Measurements from ENCODE around the gene DNAJC4. TPM values are rescaled to one million over a fixed set of nuclear protein-coding genes. Genes with fewer than 3 reads are reported as not detected.

Gene DNAJC4
- total RNA-seq, 6 experiments from 2014 or later = 14.6 to 27.6 (median 21.4) TPM

GRCh38 chr11:64252003-64252872, 21.9 kb downstream of the DNAJC4 start:
- intact Hi-C loops (cut with DNase I) = no loop called here
- WGBS (ENCODE audit: insufficient coverage, low coverage, low lambda C conversion rate, missing lambda C conversion rate) = 11% methylated on average over 19 of the region's 23 CpGs
- Histone ChIP-seq H3K27ac (peak overlapping the region; percentile 44 to 69 (median 63)), H3K4me3 (peak overlapping the region; percentile 72 to 87 (median 85)), H3K9me3 (no peaks in the 10 kb centered on the region), H3K4me1 (peaks cover 0 to 25% (median 12%) of the 10 kb centered on the region in 4 donors), H3K27me3 (no peaks in the 10 kb centered on the region), H3K36me3 (peaks cover 0 to 5% (median 0%) of the 10 kb centered on the region in 4 donors)
- no peak for TF ChIP-seq POLR2A (IDR thresholded peaks at IDR 0.05)
- no peak for TF ChIP-seq CTCF (IDR thresholded peaks at IDR 0.05)
- DNase-seq = peak in 1 of 3 donors; percentile 44
- peak in 3 of 4 donors; percentile 1 to 16 (median 12) for ATAC-seq

DNA sequence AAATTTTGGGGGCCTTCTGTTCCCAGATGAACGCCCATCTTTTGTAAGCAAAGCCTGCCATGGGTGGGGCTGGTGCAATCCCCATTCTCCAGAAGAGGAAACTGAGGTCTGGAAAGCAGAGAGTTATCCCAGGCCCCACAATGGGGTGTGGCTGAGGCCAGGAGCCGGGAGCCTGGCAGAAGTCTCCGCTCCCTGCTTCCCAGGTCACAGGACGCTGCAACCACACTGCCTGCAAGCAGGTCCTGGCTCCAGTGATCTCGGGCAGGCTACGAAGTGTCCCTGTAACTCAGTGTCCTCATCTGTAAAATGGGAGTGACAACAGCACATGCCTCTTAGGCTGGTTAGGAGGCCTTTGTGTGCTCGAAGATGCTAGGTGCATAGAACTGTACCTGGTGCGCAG, 22.7 kb downstream of the DNAJC4 start:
- DNase-seq (no peak), ATAC-seq (no peak)
- H3K4me1 ChIP-seq = peaks cover 0 to 20% (median 10%) of the 10 kb centered on the region in 4 donors
- H3K27me3 ChIP-seq = no peaks in the 10 kb centered on the region
- H3K4me3 ChIP-seq = no peak overlapping the region
- H3K9me3 ChIP-seq = no peaks in the 10 kb centered on the region
- TF ChIP-seq CTCF (IDR thresholded peaks at IDR 0.05) = no peak
- TF ChIP-seq POLR2A (IDR thresholded peaks at IDR 0.05) = no peak
- intact Hi-C loops (cut with DNase I) = no loop called here
- peaks cover 0 to 5% (median 0%) of the 10 kb centered on the region in 4 donors for H3K36me3 ChIP-seq
- no peak overlapping the region for H3K27ac ChIP-seq
- WGBS (ENCODE audit: insufficient coverage, low coverage, low lambda C conversion rate, missing lambda C conversion rate) = 71% methylated on average over 6 of the region's 8 CpGs

- TF ChIP-seq CTCF (IDR thresholded peaks at IDR 0.05) = no peak
- no peak for TF ChIP-seq POLR2A (IDR thresholded peaks at IDR 0.05)
- WGBS (ENCODE audit: insufficient coverage, low coverage, low lambda C conversion rate, missing lambda C conversion rate) = 61% methylated on average over 3 of the region's 5 CpGs
- ATAC-seq (no peak), DNase-seq (no peak)
- Histone ChIP-seq H3K27ac (no peak overlapping the region), H3K4me1 (peaks cover 0 to 20% (median 10%) of the 10 kb centered on the region in 4 donors), H3K9me3 (no peaks in the 10 kb centered on the region), H3K27me3 (no peaks in the 10 kb centered on the region), H3K36me3 (peaks cover 0 to 5% (median 0%) of the 10 kb centered on the region in 4 donors), H3K4me3 (no peak overlapping the region)
- intact Hi-C loops (cut with DNase I) = no loop called here
Measured at GRCh38 chr11:64253481-64253880, 23.1 kb downstream of the DNAJC4 start.

- intact Hi-C loops (cut with DNase I) = no loop called here
- DNase-seq (no peak), ATAC-seq (no peak)
- TF ChIP-seq POLR2A (IDR thresholded peaks at IDR 0.05) (no peak), CTCF (IDR thresholded peaks at IDR 0.05) (no peak)
- Histone ChIP-seq H3K9me3 (no peaks in the 10 kb centered on the region), H3K27me3 (no peaks in the 10 kb centered on the region), H3K27ac (no peak overlapping the region), H3K36me3 (peaks cover 0 to 5% (median 0%) of the 10 kb centered on the region in 4 donors), H3K4me1 (peaks cover 0 to 18% (median 8%) of the 10 kb centered on the region in 4 donors), H3K4me3 (no peak overlapping the region)
- no CpG with 5 or more reads among the region's 7 CpGs for WGBS (ENCODE audit: insufficient coverage, low coverage, low lambda C conversion rate, missing lambda C conversion rate)
Measured at GRCh38 chr11:64254326-64254725, 24.0 kb downstream of the DNAJC4 start.
